HAP-1 (cell line): ENCODE results near the gene PTGES3.
"Not testable (repeated sequence)": the region's sequence is repeated elsewhere in the genome, so short reads cannot be mapped to it uniquely, and the experiment has no call there.

Experiments
- DNase-seq, 2 experiments: peaks; one replicate each; pipeline ENCODE4 v3.0.0-alpha.2; 2016 to 2020; ENCODE audit warnings: low spot score in 2 of 2
- H3K27me3 ChIP-seq: fragments of 250-450 bp; sonication (Bioruptor Pico); 2 replicates; pipeline ENCODE4 v1.5.1; 2020; ENCODE audit warnings: low read depth, mild to moderate bottlenecking, moderate library complexity
- H3K36me3 ChIP-seq: fragments of 250-450 bp; sonication (Bioruptor Pico); replicated peaks from 2 replicates; pipeline ENCODE4 v1.5.1; 2020; ENCODE audit warnings: mild to moderate bottlenecking
- H3K4me1 ChIP-seq: fragments of 250-450 bp; sonication (Bioruptor Pico); 2 replicates; pipeline ENCODE4 v1.5.1; 2020; ENCODE audit warnings: mild to moderate bottlenecking
- H3K4me3 ChIP-seq: fragments of 250-450 bp; sonication (Bioruptor Pico); 2 replicates; pipeline ENCODE4 v1.5.1; 2020; ENCODE audit warnings: mild to moderate bottlenecking, moderate library complexity
- H3K9me3 ChIP-seq: fragments of 250-450 bp; sonication (Bioruptor Pico); 2 replicates; pipeline ENCODE4 v1.5.1; 2020; ENCODE audit warnings: mild to moderate bottlenecking, moderate library complexity
- in situ Hi-C: fragments of 300-500 bp; cut with MboI; formaldehyde crosslinking; loops from 3 replicates; pipeline ENCODE4 v1.14.3; 2020; ENCODE audit warnings: low sequenced_read_pairs, inconsistent platforms, mixed read lengths

The PTGES3 gene

GRCh38 chr12:56718636-56719035 is 30.6 kb upstream of the PTGES3 start:
- no peak overlapping the region for H3K4me3 ChIP-seq
- peaks cover 83% of the 10 kb centered on the region for H3K36me3 ChIP-seq
- H3K27me3 ChIP-seq, result no peaks in the 10 kb centered on the region
- in situ Hi-C loops, result no loop called here
- peaks cover 15% of the 10 kb centered on the region for H3K4me1 ChIP-seq
- no peak for DNase-seq
- H3K9me3 ChIP-seq, result no peaks in the 10 kb centered on the region

DNA sequence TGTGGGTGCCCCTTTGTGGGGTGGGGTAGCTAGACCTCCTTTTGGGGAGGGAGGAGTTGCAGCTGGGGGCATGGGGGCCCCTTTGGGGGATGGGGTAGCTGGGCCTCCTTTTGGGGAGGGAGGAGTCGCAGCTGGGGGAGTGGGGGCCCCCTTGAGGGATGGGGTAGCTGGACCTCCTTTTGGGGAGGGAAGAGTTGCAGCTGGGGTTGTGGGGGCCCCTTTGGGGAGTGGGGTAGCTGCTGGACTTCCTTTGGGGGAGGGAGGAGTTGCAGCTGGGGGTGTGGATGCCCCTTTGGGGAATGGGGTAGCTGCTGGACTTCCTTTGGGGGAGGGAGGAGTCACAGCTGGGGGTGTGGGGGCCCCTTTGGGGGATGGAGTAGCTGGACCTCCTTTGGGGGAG is 30.1 kb upstream of the PTGES3 start:
- no peak for DNase-seq
- H3K36me3 ChIP-seq, result peaks cover 85% of the 10 kb centered on the region
- H3K27me3 ChIP-seq, result no peaks in the 10 kb centered on the region
- no peaks in the 10 kb centered on the region; the same call in 1 of the 2 replicates for H3K9me3 ChIP-seq
- H3K4me1 ChIP-seq, result peaks cover 14% of the 10 kb centered on the region
- H3K4me3 ChIP-seq, result no peak overlapping the region
- in situ Hi-C loops, result no loop called here

DNA sequence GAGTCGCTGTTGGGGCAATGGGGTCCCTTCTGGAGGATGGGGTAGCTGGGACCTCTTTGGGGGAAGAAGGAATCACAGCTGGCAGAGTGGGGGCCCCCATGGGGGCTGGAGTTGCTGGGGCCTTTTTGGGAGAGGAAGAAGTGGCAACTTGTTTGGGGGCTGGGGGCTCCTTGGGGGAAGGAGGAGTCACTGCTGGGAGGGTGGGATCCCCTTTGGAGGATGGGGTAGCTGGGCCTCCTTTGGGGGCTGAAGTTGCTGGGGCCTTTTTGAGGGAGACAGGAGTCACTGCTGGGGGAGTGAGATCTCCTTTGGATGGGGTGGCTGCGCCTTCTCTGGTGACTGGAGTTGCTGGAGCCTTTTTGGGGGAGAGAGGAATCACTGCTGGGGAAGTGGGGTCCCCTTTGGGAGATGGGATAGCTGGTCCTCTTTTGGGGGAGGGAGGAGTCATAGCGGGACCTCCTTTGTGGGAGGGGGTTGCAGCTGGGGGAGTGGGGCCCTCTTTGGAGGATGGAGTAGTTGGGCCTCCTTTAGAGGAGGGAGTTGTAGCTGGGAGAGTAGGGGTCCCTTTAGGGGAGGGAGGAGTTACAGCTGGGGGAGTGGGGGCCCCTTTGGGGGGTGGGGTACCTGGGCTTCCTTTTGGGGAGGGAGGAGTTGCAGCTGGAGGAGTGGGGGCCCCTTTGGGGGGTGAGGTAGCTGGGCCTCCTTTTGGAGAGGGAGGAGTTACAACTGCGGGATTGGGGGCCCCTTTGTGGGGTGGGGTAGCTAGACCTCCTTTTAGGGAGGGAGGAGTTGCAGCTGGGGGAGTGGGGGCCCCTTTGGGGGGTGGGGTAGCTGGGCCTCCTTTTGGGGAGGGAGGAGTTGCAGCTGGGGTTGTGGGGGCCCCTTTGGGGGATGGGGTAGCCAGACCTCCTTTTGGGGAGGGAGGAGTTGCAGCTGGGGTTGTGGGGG is 29.1 kb upstream of the PTGES3 start:
- H3K4me3 ChIP-seq, result no peak overlapping the region
- in situ Hi-C loops, result no loop called here
- H3K36me3 ChIP-seq, result peaks cover 85% of the 10 kb centered on the region
- H3K4me1 ChIP-seq, result peaks cover 4% of the 10 kb centered on the region
- H3K27me3 ChIP-seq, result no peaks in the 10 kb centered on the region
- no peaks in the 10 kb centered on the region; the same call in 1 of the 2 replicates for H3K9me3 ChIP-seq
- DNase-seq, result no peak

DNA sequence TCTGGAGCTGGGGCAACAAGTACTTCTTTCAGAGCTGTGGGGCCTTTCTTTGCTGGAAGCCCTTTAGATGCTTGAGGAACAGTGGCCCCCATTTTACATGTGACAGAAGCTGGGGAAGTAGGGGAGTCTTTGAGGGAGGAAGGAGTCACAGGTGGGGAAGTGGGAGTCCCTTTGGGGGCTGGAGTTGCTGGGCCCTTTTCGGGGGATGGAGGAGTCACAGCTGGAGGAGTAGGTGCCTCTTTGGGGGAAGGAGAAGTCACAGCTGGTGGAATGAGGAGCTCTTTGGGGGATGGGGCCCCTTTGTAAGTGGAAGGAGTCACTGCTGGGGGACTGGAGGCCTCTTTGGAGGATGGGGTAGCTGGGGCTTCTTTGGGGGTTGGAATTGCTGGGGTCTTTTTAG is 28.4 kb upstream of the PTGES3 start:
- Histone ChIP-seq H3K4me3 (no peak overlapping the region), H3K9me3 (no peaks in the 10 kb centered on the region; the same call in 1 of the 2 replicates), H3K4me1 (no peaks in the 10 kb centered on the region), H3K27me3 (no peaks in the 10 kb centered on the region), H3K36me3 (peaks cover 83% of the 10 kb centered on the region)
- in situ Hi-C loops, result no loop called here
- DNase-seq, result no peak

DNA sequence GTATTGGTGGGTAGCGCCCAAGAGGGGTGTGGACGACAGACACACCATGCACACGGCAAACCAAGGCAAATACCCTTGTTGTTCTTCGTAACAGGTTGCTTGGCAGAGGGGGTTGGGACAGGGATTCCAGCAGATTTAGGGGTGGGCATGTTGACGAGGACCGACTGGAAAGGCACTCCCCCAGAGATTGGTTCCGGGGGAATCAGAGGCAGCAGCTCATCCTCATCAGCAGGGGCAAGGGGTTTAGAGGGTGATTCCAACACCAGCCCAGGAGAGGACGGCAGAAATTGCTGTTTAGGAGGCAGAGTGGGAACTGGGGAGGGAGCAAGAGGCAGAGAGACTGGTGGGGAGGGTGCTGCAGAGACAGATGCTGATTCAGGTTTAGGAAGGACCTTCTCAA is 27.7 kb upstream of the PTGES3 start:
- H3K27me3 ChIP-seq, result no peaks in the 10 kb centered on the region
- peaks cover 82% of the 10 kb centered on the region for H3K36me3 ChIP-seq
- DNase-seq, result no peak
- in situ Hi-C loops, result no loop called here
- H3K4me3 ChIP-seq, result no peak overlapping the region
- no peaks in the 10 kb centered on the region for H3K4me1 ChIP-seq
- no peaks in the 10 kb centered on the region; the same call in 1 of the 2 replicates for H3K9me3 ChIP-seq

GRCh38 chr12:56714431-56714929 is 26.4 kb upstream of the PTGES3 start:
- Histone ChIP-seq H3K27me3 (no peaks in the 10 kb centered on the region), H3K36me3 (peaks cover 68% of the 10 kb centered on the region), H3K4me3 (no peak overlapping the region), H3K9me3 (no peaks in the 10 kb centered on the region; the same call in 1 of the 2 replicates), H3K4me1 (no peaks in the 10 kb centered on the region)
- no peak for DNase-seq
- in situ Hi-C loops, result no loop called here

- Histone ChIP-seq H3K4me1 (no peaks in the 10 kb centered on the region), H3K36me3 (peaks cover 60% of the 10 kb centered on the region), H3K27me3 (no peaks in the 10 kb centered on the region), H3K4me3 (no peak overlapping the region), H3K9me3 (no peaks in the 10 kb centered on the region; the same call in 1 of the 2 replicates)
- in situ Hi-C loops, result no loop called here
- DNase-seq, result no peak
Measured at GRCh38 chr12:56713345-56713744, 25.3 kb upstream of the PTGES3 start.

DNA sequence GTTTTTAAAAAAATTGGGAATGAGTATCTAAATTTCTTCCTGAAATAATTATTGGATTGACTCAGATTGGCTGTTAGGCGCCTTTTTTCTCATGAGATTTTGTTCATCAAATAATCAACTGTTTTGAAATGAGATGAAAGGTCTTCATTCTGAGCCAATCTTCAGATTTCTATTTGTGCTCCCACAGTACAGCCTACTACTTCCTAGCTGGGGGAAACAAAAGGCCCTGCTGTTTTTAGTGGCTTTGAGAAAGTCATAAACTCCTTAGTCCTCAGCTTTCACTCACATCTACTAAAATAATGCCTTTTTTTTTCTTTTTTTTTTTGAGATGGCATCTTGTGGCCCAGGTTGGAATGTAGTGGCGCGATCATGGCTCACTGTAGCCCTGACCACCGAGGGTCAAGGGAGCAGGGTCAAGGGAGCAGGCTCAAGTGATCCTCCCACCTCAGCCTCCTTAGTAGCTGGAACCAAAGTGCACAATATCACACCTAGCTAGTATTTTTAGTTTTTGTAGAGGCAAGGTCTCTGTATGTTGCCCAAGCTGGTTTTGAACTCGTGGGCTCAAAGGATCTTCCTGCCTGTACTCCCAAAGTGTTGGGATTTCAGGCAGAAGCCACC is 21.8 kb upstream of the PTGES3 start:
- H3K9me3 ChIP-seq, result no peaks in the 10 kb centered on the region; the same call in 1 of the 2 replicates
- H3K36me3 ChIP-seq, result peaks cover 37% of the 10 kb centered on the region
- no peaks in the 10 kb centered on the region for H3K4me1 ChIP-seq
- DNase-seq, result no peak
- in situ Hi-C loops, result no loop called here
- no peak overlapping the region for H3K4me3 ChIP-seq
- H3K27me3 ChIP-seq, result no peaks in the 10 kb centered on the region

DNA sequence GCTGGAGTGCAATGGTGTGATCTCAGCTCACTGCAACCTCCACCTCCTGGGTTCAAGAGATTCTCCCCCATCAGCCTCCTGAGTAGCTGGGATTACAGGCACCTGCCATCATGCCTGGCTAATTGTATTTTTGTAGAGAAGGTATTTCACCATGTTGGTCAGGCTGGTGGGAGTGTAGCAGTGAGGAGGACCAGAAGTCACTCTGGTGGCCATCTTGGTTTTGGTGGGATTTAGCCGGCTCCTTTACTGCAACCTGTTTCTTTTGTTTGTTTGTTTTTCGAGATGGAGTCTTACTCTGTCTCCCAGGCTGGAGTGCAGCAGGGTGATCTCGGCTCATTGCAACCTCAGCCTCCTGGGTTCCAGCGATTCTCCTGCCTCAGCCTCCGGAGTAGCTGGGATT is 16.4 kb upstream of the PTGES3 start:
- H3K9me3 ChIP-seq, H3K4me3 ChIP-seq, H3K36me3 ChIP-seq, H3K4me1 ChIP-seq, H3K27me3 ChIP-seq, in situ Hi-C loops, DNase-seq: not testable (repeated sequence)

DNA sequence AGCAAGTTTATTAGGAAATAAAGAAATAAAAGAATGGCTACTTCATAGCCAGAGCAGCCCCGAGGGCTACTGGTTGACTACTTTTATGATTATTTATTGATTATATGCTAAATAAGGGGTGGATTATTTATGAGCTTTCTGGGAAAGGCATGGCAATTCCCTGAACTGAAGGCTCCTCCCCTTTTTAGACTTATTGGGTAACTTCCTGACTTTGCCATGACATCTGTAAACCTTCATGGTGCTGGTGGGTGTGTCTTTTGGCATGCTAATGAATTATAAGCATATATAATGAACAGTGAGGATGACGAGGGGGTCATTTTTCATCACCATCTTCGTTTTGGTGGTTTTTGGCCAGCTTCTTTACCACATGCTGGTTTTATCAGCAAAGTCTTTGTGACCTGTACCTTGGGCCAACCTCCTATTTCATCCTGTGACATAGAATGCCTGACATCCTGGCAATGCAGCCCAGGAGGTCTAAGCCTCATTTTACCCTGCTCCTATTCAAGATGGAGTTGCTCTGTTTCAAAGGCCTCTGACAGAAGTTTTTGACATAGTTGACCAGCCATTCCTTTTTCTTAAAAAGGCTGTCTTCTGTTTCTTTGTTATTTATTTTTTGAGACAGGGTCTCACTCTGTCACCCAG is 11.1 kb upstream of the PTGES3 start:
- in situ Hi-C loops, result no loop called here
- no peak for DNase-seq
- Histone ChIP-seq H3K4me3 (no peak overlapping the region), H3K36me3 (no peaks in the 10 kb centered on the region), H3K27me3 (no peaks in the 10 kb centered on the region), H3K4me1 (peaks cover 5% of the 10 kb centered on the region), H3K9me3 (no peaks in the 10 kb centered on the region)

- DNase-seq, result no peak
- Histone ChIP-seq H3K27me3 (no peaks in the 10 kb centered on the region), H3K36me3 (no peaks in the 10 kb centered on the region), H3K4me3 (no peak overlapping the region), H3K9me3 (no peaks in the 10 kb centered on the region), H3K4me1 (no peaks in the 10 kb centered on the region)
- in situ Hi-C loops, result no loop called here
Measured at GRCh38 chr12:56695327-56696101, 7.4 kb upstream of the PTGES3 start.

GRCh38 chr12:56694161-56694560 is 6.1 kb upstream of the PTGES3 start:
- Histone ChIP-seq H3K36me3 (no peaks in the 10 kb centered on the region), H3K4me3 (no peak overlapping the region), H3K4me1 (peaks cover 2% of the 10 kb centered on the region; the same call in 1 of the 2 replicates), H3K9me3 (no peaks in the 10 kb centered on the region), H3K27me3 (no peaks in the 10 kb centered on the region)
- in situ Hi-C loops, result no loop called here
- DNase-seq, result no peak

- Histone ChIP-seq H3K9me3 (no peaks in the 10 kb centered on the region), H3K27me3 (no peaks in the 10 kb centered on the region), H3K4me1 (peaks cover 13% of the 10 kb centered on the region), H3K36me3 (peaks cover 30% of the 10 kb centered on the region), H3K4me3 (peak overlapping the region; percentile 98)
- DNase-seq, result no peak
- in situ Hi-C loops, result no loop called here
Measured at GRCh38 chr12:56688846-56689109, 694 bp upstream of the PTGES3 start.
